Adrenal gland (tissue), 5 donors: ENCODE results near the gene DLK1.

ENCODE experiments used
- CTCF ChIP-seq, 6 experiments: fragments of 450-650 bp in 4 of 6; fragments of 200-600 bp in 2 of 6; sonication (generic) in 1 of 6; IDR thresholded peaks; 1 replicate in 5 of 6; 2 replicates in 1 of 6; pipeline versions ENCODE4 v1.5.1 to v1.8.0; 2016 to 2021; ENCODE audit warnings: antibody characterized with exemption in 6 of 6, mild to moderate bottlenecking in 2 of 6, moderate library complexity in 1 of 6
- POLR2A ChIP-seq, 2 donors: fragments of 450-650 bp; IDR thresholded peaks; one replicate each; pipeline ENCODE4 v1.6.1; 2017; ENCODE audit warnings: antibody characterized with exemption in 2 of 2, mild to moderate bottlenecking in 2 of 2, moderate library complexity in 1 of 2
- donor health status: DM: no; HTN: no; CAD: no.

DNA sequence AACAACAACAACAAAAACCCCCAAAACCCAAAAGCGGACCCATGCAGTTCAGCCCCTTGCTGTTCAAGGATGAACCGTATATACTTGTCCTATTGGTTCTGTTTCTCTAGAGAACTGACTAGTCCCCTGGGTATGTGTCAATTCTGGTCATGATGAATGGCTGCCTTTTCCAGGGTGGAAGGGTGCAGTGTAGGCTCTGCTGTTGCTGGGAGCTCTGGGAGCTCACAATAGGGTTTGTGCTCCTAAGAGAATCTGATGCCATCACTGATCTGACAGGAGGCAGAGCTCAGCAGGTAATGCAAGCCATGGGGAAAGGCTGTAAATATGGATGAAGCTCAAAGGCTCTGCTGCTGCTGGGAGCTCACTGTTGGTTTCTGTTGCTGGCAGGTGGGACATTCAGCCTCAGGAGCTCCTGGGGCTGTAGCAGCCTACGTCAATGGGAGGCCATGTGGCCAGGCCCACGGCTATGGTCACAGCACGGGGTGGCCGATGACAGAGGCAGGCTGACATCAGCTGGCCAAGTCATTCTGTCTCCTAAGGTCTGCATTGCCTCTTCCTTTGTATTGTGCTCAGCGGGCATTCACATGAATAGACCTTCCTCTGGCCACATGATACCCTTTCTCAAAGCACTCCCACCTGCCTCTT is 37.9 kb downstream of the DLK1 start:
- no peak for TF ChIP-seq CTCF (IDR thresholded peaks at IDR 0.05)
- TF ChIP-seq POLR2A (IDR thresholded peaks at IDR 0.05) = no peak
